Measurements from ENCODE around the gene AGFG1.

Gene AGFG1

DNA sequence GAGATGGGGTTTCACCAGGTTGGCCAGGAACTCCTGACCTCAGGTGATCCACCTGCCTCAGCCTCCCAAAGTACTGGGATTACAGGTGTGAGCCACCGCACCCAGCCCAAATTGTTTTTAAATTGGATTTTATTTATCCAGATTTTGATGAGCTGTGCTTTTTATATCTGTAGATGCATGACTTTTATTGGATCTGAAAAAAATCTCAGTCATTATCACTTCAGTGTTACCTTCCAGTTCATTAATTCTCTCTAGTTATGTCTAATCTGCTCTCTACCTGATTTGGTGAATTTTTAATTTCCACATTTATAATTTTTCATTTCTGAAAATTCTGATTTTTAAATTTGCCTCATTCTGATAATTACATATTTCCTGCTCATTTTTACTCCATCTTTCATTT, 13.5 kb downstream of the AGFG1 start:
- TF ChIP-seq, protein P1, sequence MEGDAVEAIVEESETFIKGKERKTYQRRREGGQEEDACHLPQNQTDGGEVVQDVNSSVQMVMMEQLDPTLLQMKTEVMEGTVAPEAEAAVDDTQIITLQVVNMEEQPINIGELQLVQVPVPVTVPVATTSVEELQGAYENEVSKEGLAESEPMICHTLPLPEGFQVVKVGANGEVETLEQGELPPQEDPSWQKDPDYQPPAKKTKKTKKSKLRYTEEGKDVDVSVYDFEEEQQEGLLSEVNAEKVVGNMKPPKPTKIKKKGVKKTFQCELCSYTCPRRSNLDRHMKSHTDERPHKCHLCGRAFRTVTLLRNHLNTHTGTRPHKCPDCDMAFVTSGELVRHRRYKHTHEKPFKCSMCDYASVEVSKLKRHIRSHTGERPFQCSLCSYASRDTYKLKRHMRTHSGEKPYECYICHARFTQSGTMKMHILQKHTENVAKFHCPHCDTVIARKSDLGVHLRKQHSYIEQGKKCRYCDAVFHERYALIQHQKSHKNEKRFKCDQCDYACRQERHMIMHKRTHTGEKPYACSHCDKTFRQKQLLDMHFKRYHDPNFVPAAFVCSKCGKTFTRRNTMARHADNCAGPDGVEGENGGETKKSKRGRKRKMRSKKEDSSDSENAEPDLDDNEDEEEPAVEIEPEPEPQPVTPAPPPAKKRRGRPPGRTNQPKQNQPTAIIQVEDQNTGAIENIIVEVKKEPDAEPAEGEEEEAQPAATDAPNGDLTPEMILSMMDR (IDR thresholded peaks at IDR 0.05), result no peak

DNA sequence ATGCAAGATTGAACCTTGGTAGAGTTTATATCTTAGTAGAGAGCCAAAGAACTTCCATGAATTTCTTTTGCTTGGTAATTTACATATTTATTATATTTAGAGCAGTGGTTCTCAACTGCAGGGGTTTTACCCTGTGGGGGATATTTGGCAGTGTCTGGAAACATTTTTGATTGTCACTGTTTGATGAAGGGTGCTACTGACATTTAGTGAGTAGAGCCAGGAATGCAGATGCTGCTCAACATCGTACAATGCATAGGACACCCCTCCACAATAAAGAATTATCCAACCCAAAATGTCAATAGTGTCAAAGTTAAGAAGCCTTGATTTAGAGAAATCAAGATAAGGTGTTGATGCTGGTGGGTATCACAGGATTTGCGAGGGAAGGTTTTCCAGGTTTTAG, 14.7 kb downstream of the AGFG1 start:
- TF ChIP-seq, protein P1 (IDR thresholded peaks at IDR 0.05), result no peak

DNA sequence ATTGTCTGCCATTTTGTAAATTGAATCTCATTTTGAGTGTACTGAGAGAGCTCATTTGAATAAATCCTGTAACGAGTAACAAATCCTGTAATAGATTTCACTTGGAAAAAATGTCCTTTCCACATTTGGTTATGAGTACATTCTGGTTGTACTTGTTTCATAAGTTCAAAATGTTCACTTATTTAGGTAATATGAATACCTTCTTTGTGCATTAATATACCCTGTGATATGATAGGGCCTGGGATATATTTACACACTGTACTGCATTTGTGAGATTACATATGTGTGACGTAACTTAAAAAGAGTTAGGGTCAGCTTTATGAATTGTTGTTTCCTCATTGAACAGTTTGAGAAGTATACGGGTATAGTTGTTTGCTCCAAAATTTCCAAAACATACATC, 16.1 kb downstream of the AGFG1 start:
- TF ChIP-seq, protein P1 (IDR thresholded peaks at IDR 0.05), result no peak

DNA sequence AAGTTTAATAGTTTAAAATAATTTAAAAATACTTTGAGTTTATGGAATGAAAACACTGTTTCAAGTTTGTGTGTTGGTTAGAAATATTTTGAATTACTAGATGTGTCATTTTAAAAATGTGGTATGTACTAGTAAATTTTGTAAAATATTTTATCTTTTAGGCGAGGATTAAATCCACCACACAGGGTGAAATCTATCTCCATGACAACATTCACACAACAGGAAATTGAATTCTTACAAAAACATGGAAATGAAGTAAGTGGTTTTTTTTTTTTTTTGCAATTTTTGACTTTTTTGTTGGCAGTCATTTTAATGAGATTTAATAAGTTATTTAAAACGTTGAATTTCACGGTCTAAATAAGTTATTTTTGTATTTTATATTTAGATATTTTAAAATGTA, 19.4 kb downstream of the AGFG1 start:
- TF ChIP-seq, protein P1 (IDR thresholded peaks at IDR 0.05), result no peak

DNA sequence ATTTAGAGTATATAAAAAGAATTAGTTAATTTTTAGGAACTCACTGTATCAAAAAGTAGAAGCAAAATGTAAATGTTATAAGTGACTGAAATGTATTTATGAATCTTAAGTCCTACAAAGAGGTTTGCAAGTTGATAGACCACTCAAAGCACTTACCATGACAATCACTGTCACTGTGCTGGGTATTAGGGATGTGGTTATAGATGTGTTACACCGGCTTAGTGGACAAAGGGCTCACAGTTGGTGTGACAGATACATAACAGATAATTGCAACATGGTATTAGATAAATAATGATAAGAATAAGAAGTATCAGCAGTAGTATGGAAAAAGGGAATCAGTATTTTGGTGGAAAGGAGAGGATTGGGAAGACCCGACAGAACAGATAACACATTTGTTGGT, 21.6 kb downstream of the AGFG1 start:
- TF ChIP-seq, protein P1 (IDR thresholded peaks at IDR 0.05), result no peak

DNA sequence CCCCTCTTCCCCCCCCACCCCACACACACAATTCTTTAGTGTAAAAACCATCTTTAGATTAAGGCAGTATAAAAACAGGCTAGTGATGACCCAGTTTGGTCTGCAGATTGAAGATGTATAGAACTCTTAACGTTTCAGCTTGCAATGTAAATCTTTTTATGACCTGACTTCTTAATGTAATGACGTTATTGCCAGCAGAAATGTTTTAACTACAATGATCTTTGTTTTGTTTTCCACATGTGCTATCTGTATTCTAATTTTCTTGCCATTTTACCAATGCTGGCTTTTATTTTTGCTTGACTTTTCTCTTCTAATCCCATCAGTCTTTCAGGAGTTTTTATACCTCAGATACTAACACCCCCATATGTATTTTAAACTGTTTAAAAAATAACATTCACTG, 25.2 kb downstream of the AGFG1 start:
- TF ChIP-seq, protein P1 (IDR thresholded peaks at IDR 0.05), result no peak

DNA sequence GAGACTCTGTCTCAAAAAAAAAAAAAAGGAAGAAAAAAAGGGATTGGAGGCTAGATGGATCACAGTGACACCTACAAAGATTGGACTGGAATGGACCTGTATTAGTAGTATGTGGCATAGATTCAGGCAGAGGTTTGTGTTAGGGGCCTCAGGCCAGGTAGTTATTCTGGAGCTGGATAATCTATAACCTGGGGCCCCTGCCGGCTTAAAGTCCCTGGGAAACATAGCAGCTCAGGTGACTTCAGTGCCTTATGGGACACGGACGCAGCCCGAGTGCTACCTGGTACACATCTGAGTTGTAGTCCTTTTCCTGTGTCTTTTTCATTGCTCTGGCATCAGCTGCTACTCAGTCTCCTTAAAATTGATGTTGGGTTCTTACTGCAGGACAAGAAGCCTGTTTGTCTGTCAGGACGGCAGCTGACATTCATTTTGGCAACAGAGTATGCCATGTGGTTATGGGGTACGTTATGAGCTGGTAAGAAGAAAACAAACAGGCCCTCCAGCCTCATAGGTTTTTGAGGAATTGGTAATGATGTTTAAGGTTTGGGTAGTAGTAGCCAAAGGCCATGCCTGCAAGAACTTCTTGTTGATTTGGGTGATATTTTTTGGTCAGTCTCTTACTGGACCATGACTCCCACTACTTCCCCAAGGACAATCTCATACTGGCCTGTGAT, 27.8 kb downstream of the AGFG1 start:
- TF ChIP-seq, protein P1 (IDR thresholded peaks at IDR 0.05), result no peak

DNA sequence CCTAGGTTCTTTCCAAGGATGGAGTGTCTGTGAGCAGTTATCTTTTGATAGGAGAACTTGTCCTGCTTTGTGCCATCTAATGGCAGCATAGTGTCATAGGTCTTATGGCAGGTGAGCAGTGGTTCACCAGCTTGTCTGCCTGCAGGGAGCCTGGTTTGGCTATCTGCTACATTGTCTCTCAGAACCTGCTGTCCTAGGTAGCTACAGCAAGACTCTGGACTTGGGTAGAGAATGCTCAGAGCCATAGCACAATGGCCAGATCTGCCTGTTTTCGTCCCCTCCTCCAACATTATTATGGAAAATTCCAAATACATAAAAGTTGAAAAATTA, 28.3 kb downstream of the AGFG1 start:
- TF ChIP-seq, protein P1 (IDR thresholded peaks at IDR 0.05), result no peak

Data from LNCAP (cell line).